ENCODE data around the gene GPR141.

- TF ChIP-seq EZH2phosphoT487 (IDR thresholded peaks at IDR 0.05; ENCODE audit: insufficient read depth, low read depth) (no peak), EZH2 (IDR thresholded peaks at IDR 0.05; ENCODE audit: insufficient read depth, poor library complexity, severe bottlenecking) (no peak)
Measured at GRCh38 chr7:37782166-37782565, 98.6 kb downstream of the GPR141 start.
